Frontal cortex (tissue), 4 donors: ENCODE data around the gene TAP2. TPM values are rescaled to one million over a fixed set of nuclear protein-coding genes. Genes with fewer than 3 reads are reported as not detected.

Experiments used
- DNase-seq, 2 donors: peaks; one replicate each; pipeline ENCODE4 v3.0.0; 2012; ENCODE audit warnings: low spot score in 2 of 2
- FAIRE-seq: peaks from 2 replicates; lab custom pipeline; 2012; peaks lifted over from hg19 to GRCh38; lab: Jason Lieb, UNC
- total RNA-seq: library from RNA; depleted of rRNA; stranded (reverse); fragments of >200 nt; gene quantifications from one replicate; pipeline ENCODE4 v1.2.3, GENCODE V29; 2014
- donor health status: control.
- donor health status: control.
- donor health status: control.

Gene TAP2
- total RNA-seq, 1 donor from 2014 or later: 2.4 TPM

DNA sequence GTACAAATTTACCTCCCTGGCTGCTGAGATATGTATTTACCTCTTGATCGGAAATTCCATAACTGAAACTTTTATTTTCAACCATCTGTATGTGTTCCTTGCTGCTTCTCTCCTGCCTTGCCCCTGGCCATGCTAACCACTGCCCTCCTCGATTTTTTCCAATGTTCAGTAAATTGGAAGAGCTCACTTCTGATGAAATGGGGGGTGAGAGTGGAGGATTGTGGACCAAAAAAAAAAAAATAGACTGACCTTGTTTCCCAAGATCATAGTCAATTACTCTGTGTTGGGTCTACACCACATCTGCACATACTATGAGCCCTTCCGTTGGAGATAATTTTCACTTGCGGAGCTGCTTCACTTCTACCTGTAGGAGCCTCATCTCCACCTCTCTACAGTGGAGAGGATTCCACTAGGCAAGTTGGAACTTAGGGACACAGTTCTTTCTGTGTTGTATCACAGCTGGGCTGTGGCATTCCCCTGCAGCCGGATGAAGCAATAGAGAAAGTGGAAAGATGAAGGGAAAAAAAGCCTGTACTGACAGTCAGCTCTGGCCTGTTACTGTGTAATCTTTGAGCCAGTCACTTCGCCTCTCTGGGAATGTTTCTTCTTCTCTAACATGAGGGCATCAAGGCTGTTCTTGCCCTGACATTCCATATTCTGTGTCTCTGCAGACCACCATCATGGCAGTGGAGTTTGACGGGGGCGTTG is 17.1 kb upstream of the TAP2 start:
- DNase-seq: no peak
- FAIRE-seq: no peak

DNA sequence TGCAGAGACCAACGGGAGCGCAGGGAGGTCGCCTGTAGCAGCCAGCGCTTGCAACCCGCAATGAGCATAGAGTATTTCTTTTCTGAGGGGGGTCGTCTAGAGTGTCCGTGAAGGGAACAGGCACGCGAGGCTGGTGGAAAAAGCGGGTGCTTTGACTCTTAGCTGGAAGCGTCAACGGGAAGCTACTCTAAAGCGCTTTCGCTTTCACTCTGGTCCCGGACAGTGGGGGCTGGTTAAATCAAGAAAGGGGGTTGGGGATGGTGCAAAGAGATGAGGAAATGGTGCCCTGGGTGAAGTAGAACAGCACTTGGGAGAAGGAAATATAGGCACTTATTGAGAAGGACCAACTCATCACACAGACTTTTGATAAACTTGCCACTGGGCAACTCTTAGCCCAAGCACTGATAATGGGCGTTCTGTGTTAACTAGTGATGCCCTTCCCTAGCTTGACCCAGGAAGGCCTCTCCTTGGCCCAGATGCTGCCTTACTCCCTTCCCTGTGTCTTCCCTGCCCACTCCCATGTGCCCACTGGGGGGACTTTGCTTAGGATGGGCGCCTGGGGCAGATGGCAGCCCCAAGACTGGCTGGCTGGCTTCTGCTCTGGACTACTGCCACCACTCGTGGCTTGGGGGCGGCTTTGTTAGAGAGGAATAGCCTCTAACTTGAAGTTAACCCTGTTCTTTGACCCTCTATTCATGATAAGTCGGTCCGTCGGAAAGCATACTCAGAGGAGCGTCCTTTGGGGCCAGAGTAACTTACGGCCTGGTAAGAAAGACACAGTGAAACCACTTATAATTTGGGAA is 16.0 kb upstream of the TAP2 start:
- DNase-seq: peak; percentile 36 to 54
- no peak for FAIRE-seq

DNA sequence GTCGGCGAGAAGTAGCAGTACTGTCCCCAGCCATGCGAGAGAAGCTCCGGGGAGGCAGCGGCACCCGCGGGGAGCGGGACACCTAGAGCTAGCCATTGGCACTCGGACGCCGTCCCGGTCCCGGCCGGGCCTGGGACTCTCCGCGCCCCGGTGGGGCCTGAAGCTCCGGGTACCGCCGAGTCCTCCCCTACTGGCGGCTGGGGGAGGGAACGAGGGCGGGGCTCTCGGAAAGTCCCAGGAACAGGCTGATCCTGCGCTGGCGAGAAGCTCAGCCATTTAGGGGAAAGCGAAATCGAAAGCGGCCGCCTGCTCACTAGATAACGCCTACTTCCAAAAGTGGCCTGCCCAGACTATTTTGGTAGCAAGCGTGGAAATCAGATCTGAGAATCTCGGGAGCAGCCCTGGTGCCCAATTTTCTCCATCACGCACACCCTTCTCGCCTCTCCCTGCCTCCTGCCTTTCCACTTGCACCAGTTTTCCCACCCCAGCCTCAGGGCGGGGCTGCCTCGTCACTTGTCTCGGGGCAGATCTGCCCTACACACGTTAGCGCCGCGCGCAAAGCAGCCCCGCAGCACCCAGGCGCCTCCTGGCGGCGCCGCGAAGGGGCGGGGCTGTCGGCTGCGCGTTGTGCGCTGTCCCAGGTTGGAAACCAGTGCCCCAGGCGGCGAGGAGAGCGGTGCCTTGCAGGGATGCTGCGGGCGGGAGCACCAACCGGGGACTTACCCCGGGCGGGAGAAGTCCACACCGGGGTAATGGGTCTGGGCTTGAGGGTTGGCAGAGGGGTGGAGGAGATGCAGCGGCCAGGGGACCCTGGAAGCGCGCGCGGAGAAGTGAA is 15.2 kb upstream of the TAP2 start, which contains the start of the genes PSMB9 and TAP1:
Gene PSMB9, plus strand, starts transcription at position 652 of the 835 bp plus-strand sequence. Its CDS starts 38 bp downstream, at position 690.
Gene TAP1, minus strand, starts transcription at position 164 of the 835 bp plus-strand sequence. Its CDS starts 68 bp downstream, at position 96.
- DNase-seq: peak; percentile 89 to 95
- FAIRE-seq: no peak

DNA sequence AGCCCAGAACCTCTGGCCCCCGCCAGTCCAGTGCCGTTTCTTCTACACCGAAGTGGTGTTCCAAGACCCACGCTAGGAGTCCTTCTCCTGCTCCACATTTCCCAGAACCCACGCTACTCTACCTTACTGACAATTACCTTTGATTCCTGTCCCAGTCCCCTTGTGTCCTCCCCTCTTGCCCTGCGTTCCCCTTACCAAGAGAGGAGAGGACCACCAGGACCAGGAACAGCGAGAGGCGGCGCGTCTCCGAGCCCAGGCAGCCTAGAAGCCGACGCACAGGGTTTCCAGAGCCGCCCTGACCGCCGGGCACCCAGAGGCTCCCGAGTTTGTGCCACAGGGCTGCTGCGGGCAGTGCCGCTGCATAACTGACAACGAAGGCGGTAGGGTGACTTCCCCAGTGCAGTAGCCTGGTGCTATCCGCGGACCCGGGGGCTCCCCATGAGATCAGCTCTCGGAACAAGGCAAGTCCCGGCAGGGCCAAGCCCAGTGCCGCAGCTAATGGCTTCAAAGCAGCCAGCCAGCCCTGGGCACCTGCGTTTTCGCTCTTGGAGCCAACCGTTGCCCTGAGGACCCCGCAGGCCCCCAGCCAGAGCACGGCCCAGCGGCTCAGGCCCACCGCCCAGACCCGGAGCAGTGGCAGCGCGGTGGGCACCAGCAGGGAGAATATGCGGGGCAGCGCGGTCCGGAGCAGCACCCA is 14.5 kb upstream of the TAP2 start:
- no peak for FAIRE-seq
- peak; percentile 48 for DNase-seq

DNA sequence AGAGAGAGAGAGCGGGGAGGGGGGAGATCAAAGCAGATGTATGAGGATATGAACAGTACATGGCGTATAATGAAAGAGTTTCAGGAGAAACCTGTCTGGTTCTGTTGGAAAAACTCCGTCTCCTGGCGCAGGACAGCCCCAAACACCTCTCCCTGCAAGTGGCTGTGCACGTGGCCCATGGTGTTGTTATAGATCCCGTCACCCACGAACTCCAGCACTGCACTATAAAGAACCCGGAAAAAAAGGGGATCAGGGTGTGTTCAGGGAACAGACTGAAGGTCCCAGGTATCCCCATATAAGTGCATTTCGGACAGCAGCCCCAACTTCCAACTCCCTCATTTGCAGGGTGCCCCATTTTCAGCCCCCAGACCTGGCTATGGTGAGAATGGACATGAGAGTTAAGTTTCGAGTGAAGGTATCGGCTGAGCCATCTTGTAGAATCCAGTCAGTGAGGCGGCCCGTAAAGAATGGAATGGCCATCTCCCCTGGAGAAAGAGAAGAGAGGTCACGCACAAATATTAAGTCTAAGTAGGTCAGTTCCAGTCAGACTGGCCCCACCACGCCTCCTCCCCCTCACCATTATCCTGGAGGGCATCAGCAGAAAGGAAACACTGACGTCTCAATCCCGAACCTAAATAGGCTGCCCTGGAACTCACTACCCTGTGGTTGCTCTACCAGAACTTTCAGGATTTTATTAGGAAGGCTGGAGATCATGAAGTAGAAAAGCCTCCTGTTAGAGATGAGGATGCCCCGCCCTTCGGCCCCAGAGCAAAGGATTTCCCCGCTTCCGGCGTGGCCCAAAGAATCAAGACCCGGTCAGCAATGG is 13.7 kb upstream of the TAP2 start:
- FAIRE-seq: no peak
- DNase-seq: peak in 1 of 2 donors; percentile 38

DNA sequence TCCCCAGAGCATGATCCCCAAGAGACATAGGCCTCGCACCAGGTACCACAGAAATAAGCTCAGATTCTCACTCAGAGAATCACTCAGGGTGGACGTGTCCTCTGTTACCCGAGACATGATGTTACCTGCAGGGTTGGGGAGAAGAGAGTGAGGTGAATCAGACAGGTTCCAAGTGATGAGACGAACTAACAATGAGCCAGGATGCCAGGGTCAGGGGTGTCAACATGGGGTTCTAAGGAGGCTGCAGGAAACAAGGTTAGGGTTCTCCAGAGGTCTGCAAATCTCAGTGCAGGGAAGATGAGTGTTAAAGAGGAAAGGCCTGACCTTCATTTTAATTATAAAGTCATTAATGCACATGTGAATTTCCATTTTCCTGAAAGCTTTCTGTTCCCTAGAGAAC is 12.5 kb upstream of the TAP2 start:
- DNase-seq (no peak), FAIRE-seq (no peak)

DNA sequence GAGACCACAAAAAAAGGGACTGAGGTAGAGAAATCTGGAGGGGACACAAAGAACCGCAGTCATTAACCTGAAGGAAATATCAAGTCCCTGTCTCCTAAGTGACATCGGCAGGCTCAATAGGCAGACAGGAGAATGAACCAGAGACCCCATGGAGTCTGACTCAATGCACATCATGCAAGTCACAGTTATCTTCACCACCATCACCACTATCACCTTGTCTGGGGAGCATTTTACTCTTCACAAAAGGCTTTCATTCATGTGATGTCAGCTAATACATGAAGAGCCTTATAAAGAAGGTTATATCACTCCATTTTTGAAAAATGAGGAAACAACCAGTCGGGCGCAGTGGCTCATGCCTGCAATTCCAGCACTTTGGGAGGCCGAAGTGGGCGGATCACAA is 10.6 kb upstream of the TAP2 start:
- FAIRE-seq (no peak), DNase-seq (no peak)

DNA sequence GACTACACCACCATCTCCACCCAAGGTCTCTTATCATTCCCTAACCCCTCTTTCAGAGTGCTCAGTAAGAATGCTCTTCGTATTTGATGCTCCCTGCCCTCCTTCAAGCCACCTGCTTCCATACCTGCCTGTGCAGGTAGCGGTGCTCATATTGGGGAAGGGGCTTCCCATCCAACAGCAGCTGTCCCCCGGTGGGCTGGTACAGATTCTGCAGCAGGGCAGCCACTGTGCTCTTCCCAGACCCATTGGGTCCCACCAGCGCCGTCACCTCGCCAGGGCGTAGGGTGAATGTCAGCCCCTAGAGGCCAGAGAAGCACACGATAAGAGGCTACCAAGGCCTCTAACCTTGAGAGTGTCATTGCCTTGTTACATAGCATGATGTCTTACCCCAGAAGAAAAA is 9.3 kb upstream of the TAP2 start:
- FAIRE-seq: no peak

DNA sequence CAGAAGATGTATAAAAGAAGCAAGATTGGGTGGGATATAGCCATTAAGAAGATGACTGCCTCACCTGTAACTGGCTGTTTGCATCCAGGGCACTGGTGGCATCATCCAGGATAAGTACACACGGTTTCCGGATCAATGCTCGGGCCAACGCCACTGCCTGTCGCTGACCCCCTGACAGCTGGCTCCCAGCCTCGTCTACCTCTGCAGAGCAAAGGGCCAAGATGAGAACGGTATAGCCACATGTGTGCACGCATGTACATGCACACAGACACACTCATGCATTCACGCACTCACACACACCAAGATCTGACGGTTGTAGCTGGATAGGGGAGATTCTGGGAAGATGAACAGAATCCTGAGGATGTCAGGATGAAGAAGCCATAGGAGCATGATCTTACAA is 8.5 kb upstream of the TAP2 start:
- DNase-seq (no peak), FAIRE-seq (no peak)

More for the DNA sequence above, 9.3 kb upstream of the TAP2 start:
- no peak for DNase-seq

DNA sequence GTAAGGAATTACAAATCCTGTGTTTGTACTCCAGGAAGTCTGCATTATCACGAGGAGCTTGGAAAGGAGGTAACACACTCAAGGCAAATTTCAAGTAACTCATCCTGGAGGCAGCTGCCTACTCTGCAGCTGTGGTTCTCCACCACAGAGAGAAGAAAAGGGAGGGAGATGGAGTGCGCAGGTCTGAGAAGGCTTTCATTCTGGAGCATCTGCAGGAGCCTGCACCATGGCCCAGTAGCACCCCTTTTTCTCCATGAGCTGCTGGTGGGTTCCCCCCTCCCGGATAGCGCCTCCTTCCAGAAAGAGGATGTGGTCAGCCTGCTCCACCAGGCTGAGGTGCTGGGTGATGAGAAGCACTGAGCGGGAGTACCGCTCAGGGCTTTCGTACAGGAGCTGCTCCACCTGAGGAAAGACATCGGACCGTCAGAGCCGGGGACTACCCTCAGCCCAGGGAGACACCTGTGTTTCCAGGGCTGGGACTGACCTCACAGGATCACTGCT is 6.9 kb upstream of the TAP2 start:
- DNase-seq: no peak
- no peak for FAIRE-seq

DNA sequence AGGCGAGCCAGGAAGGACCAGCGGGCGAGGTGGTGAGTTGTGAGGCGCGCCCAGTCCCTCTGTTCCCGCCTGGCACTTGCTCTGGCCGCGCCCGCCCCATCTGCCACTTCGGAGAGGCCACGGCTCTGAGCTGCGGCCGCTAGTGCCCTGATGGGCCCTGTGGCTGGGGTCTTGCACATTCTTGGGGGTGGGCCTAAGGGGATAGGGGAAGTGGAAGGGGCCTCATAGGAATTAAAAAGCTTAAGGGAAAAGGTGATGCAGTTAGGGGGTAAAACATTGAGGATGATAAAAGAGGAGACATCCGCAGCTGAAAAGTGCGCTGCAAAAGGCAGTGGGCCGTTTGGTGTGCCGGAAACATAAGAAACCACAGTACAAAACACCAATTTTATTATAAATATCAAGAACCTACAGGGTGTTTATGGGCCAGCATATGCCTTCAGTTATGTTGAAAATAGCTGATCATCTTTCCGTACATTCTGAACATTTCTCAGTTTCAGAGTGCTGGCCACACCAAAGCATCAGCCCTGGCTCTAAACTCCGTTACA is 6.4 kb upstream of the TAP2 start:
- DNase-seq (no peak), FAIRE-seq (no peak)

DNA sequence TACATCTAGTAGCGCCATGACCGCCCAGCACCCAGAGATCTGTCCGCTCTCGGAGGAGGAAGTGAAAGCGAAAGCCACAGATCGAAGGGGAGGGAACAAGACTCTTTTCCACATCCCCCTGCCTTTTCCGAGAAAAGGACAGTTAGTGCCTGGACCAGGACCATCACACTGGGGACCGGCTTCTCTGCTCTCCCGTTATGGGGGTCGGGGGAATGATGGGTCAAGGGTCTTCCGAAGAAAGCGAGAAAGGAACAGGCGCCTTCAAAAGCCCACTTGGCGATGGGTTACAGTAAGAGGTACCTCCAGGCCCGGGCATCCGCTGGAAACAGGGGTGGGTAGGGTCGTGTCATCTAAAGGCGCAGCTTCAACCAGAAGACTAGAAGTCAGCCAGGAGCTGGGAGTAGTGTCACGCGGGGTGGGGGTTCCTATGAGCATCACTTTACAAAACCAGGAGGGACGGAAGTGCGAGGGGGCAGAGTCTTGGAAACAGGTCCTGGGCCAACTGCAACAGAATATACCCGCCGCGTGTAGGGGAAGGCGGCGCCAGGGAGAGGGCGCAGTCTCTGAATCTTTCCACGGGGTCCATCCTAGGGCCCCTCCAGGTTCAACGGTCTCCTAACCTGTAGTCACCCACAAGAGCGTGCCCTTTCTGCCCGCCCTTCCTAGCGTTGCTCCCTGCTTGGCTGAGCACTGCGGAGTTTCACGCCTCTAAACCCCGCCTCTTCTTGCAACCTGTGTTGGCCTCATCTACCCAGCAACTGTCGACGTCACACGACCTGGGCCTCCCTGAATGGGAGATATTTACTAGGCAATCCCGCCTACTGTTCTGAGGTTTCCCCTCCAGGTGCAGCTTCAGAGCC is 5.7 kb upstream of the TAP2 start, which contains the start of gene PSMB8:
Gene PSMB8, minus strand, starts transcription at position 69 of the 860 bp plus-strand sequence. Its CDS starts 51 bp downstream, at position 18.
- DNase-seq (peak; percentile 72 to 93), FAIRE-seq (no peak)

DNA sequence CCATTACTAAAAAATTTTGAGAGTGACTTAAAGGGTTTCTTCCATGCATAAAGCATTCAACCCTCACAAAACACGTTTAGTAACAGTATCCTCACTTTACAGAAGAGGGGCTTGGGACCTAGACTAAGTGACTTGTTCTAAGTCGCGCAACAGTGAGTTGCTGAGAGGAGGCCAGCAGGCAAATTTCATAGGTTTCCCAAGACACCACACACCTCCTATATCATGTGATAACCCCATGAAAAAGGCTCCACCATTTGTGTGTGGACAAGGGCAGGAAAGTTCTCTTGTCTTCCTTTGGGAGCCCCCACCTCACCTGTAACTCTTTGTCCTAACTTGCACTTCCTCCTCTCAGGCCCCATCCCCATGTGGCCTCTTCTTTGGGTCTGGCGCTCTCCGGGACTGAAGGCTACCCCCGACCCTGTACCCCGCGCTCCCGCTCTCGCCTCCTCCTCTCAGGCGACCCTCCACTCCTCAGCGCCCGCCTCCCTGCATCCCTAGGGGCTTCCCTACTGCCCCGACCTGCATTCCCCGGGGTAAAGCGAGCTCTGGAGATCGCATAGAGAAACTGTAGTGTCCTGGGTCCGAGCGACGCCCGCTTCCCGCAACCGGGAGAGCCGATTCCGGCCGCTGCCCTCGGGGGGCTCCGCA is 4.9 kb upstream of the TAP2 start:
- no peak for DNase-seq
- FAIRE-seq: no peak

DNA sequence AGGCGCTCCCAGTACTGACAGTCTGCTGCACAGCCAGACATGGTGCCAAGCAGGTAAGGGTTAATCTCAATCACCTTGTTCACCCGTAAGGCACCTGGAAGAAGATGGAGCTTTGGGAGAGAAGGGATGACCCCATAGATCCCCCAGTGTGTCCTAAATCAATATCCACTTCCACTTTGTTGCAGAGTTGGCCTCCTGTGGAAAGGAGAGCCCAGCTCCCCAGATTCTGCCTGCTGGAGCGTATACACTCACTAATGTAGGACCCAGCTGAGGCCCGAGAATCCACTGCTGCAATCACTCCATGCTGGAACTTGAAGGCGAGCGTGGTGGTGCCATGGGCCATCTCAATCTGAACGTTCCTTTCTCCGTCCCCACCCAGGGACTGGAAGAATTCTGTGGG is 4.2 kb upstream of the TAP2 start:
- DNase-seq: no peak
- FAIRE-seq: no peak

DNA sequence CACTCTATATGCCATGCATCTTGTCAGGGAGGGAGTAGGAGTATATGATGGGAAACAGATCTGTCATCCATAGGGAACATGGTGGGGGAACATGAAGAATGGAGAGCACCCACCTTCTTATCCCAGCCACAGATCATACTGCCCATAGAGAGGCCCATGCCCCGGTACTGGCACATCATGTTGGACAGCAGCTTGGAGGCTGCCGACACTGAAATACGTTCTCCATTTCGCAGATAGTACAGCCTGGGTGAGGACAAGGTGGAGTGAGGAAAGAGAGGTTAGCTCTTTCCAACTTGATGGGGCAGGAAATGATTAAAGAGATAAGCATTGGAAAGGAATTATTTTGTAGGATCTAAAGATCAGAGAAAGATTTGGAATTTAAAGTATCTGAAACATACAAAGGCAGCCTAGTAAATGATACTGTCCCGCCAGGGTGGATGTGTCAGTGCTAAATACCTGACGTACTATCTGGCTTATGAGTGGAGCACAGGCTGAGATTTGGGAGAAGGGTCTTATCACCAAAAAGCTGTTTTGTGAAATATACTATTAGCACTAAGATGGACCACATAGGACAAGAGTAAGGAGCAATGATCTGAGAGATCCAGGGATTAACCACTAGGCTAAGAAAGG is 3.6 kb upstream of the TAP2 start:
- DNase-seq: no peak
- FAIRE-seq: no peak

DNA sequence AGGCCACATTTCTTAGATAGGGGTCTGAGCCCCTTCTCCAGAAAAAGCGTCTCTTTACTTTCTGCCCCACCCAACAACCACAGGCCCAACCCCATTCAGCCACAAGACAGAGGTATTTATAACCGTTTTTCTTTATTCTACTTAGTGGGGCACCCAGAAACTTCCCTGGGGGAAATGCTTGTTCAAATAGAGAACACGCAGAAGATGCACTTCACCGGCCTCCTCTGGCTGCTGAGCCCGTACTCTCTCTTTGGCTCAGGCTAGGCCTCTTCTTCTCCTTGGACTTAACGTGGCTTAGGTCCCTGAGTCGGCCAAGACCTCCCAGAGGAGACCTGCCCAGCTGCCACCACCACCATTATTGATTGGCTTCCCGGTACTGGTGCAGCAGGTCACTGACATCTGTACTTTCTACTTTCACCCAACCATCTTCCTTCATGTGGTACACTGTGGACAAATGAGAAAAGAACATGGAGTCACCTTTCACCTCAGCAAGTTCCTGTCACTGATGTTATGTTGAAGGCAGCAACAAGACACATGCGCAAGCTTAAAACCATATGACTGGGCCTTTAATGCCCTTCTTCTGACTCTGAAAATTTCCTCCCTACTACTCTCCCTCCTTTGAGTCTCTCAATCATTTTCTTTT is 2.2 kb upstream of the TAP2 start:
- no peak for DNase-seq
- FAIRE-seq: no peak
